AG09319 (cell line): ENCODE data around the gene NPPA.

ENCODE experiments used
- DNase-seq: peaks from one replicate; pipeline ENCODE4 v3.0.0-alpha.2; 2010; ENCODE audit warnings: low read depth; ENCODE audit errors: extremely low read depth
- CTCF ChIP-seq: IDR thresholded peaks from 2 replicates; pipeline ENCODE4 v1.5.1; 2011; ENCODE audit warnings: low read depth, mild to moderate bottlenecking, inconsistent platforms, low read length, moderate library complexity

Gene NPPA

GRCh38 chr1:11873395-11874257 is 26.0 kb upstream of the NPPA start:
- DNase-seq = no peak
- TF ChIP-seq CTCF = no peak

DNA sequence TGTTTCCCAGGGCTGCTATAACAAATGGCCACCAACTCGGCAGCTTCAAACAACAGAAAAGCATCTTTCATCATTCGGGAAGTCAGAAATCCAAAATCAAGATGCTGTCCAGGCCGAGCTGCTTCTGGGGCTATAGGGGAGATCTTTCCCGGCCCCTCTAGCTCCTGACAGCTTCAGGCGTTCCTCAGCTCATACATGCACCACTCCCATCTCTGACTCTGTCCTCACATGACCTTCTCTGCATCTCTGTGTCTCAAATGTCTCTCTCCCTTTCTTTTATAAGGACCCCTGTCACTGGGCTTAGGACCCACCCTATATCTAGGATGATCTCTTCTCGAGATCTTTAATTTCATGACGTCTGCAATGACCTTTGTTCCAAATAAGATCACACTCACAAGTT is 25.0 kb upstream of the NPPA start:
- no peak for DNase-seq
- no peak for TF ChIP-seq CTCF

- TF ChIP-seq CTCF = no peak
- no peak for DNase-seq
Observed at GRCh38 chr1:11869650-11870207, 22.1 kb upstream of the NPPA start.

GRCh38 chr1:11869104-11869503 is 21.5 kb upstream of the NPPA start:
- TF ChIP-seq CTCF = no peak
- DNase-seq = no peak

- no peak for DNase-seq
- no peak for TF ChIP-seq CTCF
Observed at GRCh38 chr1:11868331-11868980, 20.9 kb upstream of the NPPA start.

DNA sequence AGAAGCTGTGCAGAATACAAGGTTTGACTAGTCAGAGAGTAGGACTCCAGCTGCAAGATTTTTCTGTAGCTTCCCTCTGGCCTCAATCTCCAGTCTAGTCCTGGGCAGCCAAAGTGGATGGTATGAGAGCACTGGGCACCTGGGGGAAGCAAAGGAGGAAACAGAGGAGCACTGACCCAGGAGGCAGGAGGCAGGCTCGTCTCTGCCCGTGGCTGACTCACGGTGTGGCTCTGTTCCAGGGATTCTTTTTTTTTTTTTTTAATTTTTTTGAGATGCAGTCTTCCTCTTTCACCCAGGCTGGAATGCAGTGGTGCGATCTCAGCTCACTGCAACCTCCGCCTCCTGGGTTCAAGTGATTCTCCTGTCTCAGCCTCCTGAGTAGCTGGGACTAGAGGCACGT is 15.3 kb upstream of the NPPA start:
- no peak for DNase-seq

More for the DNA sequence above, 15.3 kb upstream of the NPPA start:
- TF ChIP-seq CTCF = no peak
